ENCODE measurements around the gene LCNL1.

Gene LCNL1

GRCh38 chr9:137012694-137013570 lies 30.1 kb downstream of the LCNL1 start:
- Histone ChIP-seq H3K36me3 (ENCODE audit: control insufficient read depth, insufficient read depth, low read length, severe bottlenecking) (peaks cover 29% of the 10 kb centered on the region), H3K27me3 (replicated peaks; ENCODE audit: control insufficient read depth, insufficient read depth, low read length) (no peaks in the 10 kb centered on the region), H3K4me3 (ENCODE audit: low read length) (no peak overlapping the region), H3K4me1 (ENCODE audit: control insufficient read depth, insufficient read depth, low read length) (no peaks in the 10 kb centered on the region), H3K9ac (ENCODE audit: low read length) (no peak overlapping the region), H3K9me3 (ENCODE audit: control insufficient read depth, low read length) (no peaks in the 10 kb centered on the region)
- DNase-seq (ENCODE audit: low read depth): no peak

GRCh38 chr9:137013571-137013940 lies 30.8 kb downstream of the LCNL1 start:
- peaks cover 29% of the 10 kb centered on the region for H3K36me3 ChIP-seq (ENCODE audit: control insufficient read depth, insufficient read depth, low read length, severe bottlenecking)
- no peaks in the 10 kb centered on the region for H3K27me3 ChIP-seq (replicated peaks; ENCODE audit: control insufficient read depth, insufficient read depth, low read length)
- H3K4me1 ChIP-seq (ENCODE audit: control insufficient read depth, insufficient read depth, low read length): no peaks in the 10 kb centered on the region
- no peak overlapping the region for H3K4me3 ChIP-seq (ENCODE audit: low read length)
- no peak for DNase-seq (ENCODE audit: low read depth)
- no peaks in the 10 kb centered on the region for H3K9me3 ChIP-seq (ENCODE audit: control insufficient read depth, low read length)
- no peak overlapping the region for H3K9ac ChIP-seq (ENCODE audit: low read length)

GRCh38 chr9:137014166-137014565 lies 31.4 kb downstream of the LCNL1 start:
- H3K27me3 ChIP-seq (replicated peaks; ENCODE audit: control insufficient read depth, insufficient read depth, low read length): no peaks in the 10 kb centered on the region

GRCh38 chr9:137014776-137015539 lies 32.2 kb downstream of the LCNL1 start:
- no peaks in the 10 kb centered on the region for H3K27me3 ChIP-seq (replicated peaks; ENCODE audit: control insufficient read depth, insufficient read depth, low read length)
- H3K4me3 ChIP-seq (ENCODE audit: low read length): no peak overlapping the region
- DNase-seq (ENCODE audit: low read depth): no peak
- no peaks in the 10 kb centered on the region for H3K9me3 ChIP-seq (ENCODE audit: control insufficient read depth, low read length)
- H3K9ac ChIP-seq (ENCODE audit: low read length): no peak overlapping the region
- H3K4me1 ChIP-seq (ENCODE audit: control insufficient read depth, insufficient read depth, low read length): no peaks in the 10 kb centered on the region
- H3K36me3 ChIP-seq (ENCODE audit: control insufficient read depth, insufficient read depth, low read length, severe bottlenecking): peaks cover 24% of the 10 kb centered on the region

More at GRCh38 chr9:137014166-137014565, 31.4 kb downstream of the LCNL1 start:
- Histone ChIP-seq H3K36me3 (ENCODE audit: control insufficient read depth, insufficient read depth, low read length, severe bottlenecking) (peaks cover 29% of the 10 kb centered on the region), H3K4me3 (ENCODE audit: low read length) (no peak overlapping the region), H3K9ac (ENCODE audit: low read length) (no peak overlapping the region), H3K9me3 (ENCODE audit: control insufficient read depth, low read length) (no peaks in the 10 kb centered on the region), H3K4me1 (ENCODE audit: control insufficient read depth, insufficient read depth, low read length) (no peaks in the 10 kb centered on the region)
- DNase-seq (ENCODE audit: low read depth): no peak

GRCh38 chr9:137015540-137015930 lies 32.7 kb downstream of the LCNL1 start:
- Histone ChIP-seq H3K36me3 (ENCODE audit: control insufficient read depth, insufficient read depth, low read length, severe bottlenecking) (peaks cover 23% of the 10 kb centered on the region), H3K4me3 (ENCODE audit: low read length) (no peak overlapping the region), H3K4me1 (ENCODE audit: control insufficient read depth, insufficient read depth, low read length) (no peaks in the 10 kb centered on the region), H3K9me3 (ENCODE audit: control insufficient read depth, low read length) (no peaks in the 10 kb centered on the region), H3K27me3 (replicated peaks; ENCODE audit: control insufficient read depth, insufficient read depth, low read length) (no peaks in the 10 kb centered on the region), H3K9ac (ENCODE audit: low read length) (no peak overlapping the region)
- DNase-seq (ENCODE audit: low read depth): no peak

- no peak for DNase-seq (ENCODE audit: low read depth)
- no peaks in the 10 kb centered on the region for H3K4me1 ChIP-seq (ENCODE audit: control insufficient read depth, insufficient read depth, low read length)
- no peaks in the 10 kb centered on the region for H3K27me3 ChIP-seq (replicated peaks; ENCODE audit: control insufficient read depth, insufficient read depth, low read length)
- H3K9me3 ChIP-seq (ENCODE audit: control insufficient read depth, low read length): no peaks in the 10 kb centered on the region
- peaks cover 23% of the 10 kb centered on the region for H3K36me3 ChIP-seq (ENCODE audit: control insufficient read depth, insufficient read depth, low read length, severe bottlenecking)
- H3K4me3 ChIP-seq (ENCODE audit: low read length): no peak overlapping the region
- H3K9ac ChIP-seq (ENCODE audit: low read length): no peak overlapping the region
These were observed 33.2 kb downstream of the LCNL1 start for GRCh38 chr9:137015976-137016375.

- Histone ChIP-seq H3K27me3 (replicated peaks; ENCODE audit: control insufficient read depth, insufficient read depth, low read length) (no peaks in the 10 kb centered on the region), H3K9ac (ENCODE audit: low read length) (no peak overlapping the region), H3K4me1 (ENCODE audit: control insufficient read depth, insufficient read depth, low read length) (no peaks in the 10 kb centered on the region), H3K36me3 (ENCODE audit: control insufficient read depth, insufficient read depth, low read length, severe bottlenecking) (peaks cover 23% of the 10 kb centered on the region), H3K9me3 (ENCODE audit: control insufficient read depth, low read length) (no peaks in the 10 kb centered on the region), H3K4me3 (ENCODE audit: low read length) (no peak overlapping the region)
- DNase-seq (ENCODE audit: low read depth): no peak
These were observed 33.6 kb downstream of the LCNL1 start for GRCh38 chr9:137016436-137016835.

- H3K9me3 ChIP-seq (ENCODE audit: control insufficient read depth, low read length): no peaks in the 10 kb centered on the region
- H3K9ac ChIP-seq (ENCODE audit: low read length): no peak overlapping the region
- DNase-seq (ENCODE audit: low read depth): no peak
These were observed 34.3 kb downstream of the LCNL1 start for GRCh38 chr9:137017071-137017470.

GRCh38 chr9:137017791-137018497 lies 35.2 kb downstream of the LCNL1 start:
- Histone ChIP-seq H3K27me3 (replicated peaks; ENCODE audit: control insufficient read depth, insufficient read depth, low read length) (no peaks in the 10 kb centered on the region), H3K4me1 (ENCODE audit: control insufficient read depth, insufficient read depth, low read length) (no peaks in the 10 kb centered on the region), H3K4me3 (ENCODE audit: low read length) (no peak overlapping the region), H3K9ac (ENCODE audit: low read length) (no peak overlapping the region), H3K9me3 (ENCODE audit: control insufficient read depth, low read length) (no peaks in the 10 kb centered on the region), H3K36me3 (ENCODE audit: control insufficient read depth, insufficient read depth, low read length, severe bottlenecking) (peaks cover 20% of the 10 kb centered on the region)
- no peak for DNase-seq (ENCODE audit: low read depth)

More at GRCh38 chr9:137017071-137017470, 34.3 kb downstream of the LCNL1 start:
- no peak overlapping the region for H3K4me3 ChIP-seq (ENCODE audit: low read length)
- no peaks in the 10 kb centered on the region for H3K4me1 ChIP-seq (ENCODE audit: control insufficient read depth, insufficient read depth, low read length)
- H3K27me3 ChIP-seq (replicated peaks; ENCODE audit: control insufficient read depth, insufficient read depth, low read length): no peaks in the 10 kb centered on the region
- peaks cover 23% of the 10 kb centered on the region for H3K36me3 ChIP-seq (ENCODE audit: control insufficient read depth, insufficient read depth, low read length, severe bottlenecking)

GRCh38 chr9:137018761-137019559 lies 36.2 kb downstream of the LCNL1 start:
- Histone ChIP-seq H3K4me3 (ENCODE audit: low read length) (no peak overlapping the region), H3K36me3 (ENCODE audit: control insufficient read depth, insufficient read depth, low read length, severe bottlenecking) (peaks cover 20% of the 10 kb centered on the region), H3K27me3 (replicated peaks; ENCODE audit: control insufficient read depth, insufficient read depth, low read length) (no peaks in the 10 kb centered on the region), H3K9ac (ENCODE audit: low read length) (no peak overlapping the region), H3K4me1 (ENCODE audit: control insufficient read depth, insufficient read depth, low read length) (peaks cover 4% of the 10 kb centered on the region), H3K9me3 (ENCODE audit: control insufficient read depth, low read length) (no peaks in the 10 kb centered on the region)
- DNase-seq (ENCODE audit: low read depth): no peak

Data from adipocyte (in vitro differentiated cells).